ENCODE measurements around the gene STAP1. TPM values are rescaled to one million over a fixed set of nuclear protein-coding genes. Genes with fewer than 3 reads are reported as not detected.

STAP1 gene
- total and polyA plus RNA-seq, 8 donors, result 0.37 to 1.3 (median 1.1) TPM; not detected in 3

DNA sequence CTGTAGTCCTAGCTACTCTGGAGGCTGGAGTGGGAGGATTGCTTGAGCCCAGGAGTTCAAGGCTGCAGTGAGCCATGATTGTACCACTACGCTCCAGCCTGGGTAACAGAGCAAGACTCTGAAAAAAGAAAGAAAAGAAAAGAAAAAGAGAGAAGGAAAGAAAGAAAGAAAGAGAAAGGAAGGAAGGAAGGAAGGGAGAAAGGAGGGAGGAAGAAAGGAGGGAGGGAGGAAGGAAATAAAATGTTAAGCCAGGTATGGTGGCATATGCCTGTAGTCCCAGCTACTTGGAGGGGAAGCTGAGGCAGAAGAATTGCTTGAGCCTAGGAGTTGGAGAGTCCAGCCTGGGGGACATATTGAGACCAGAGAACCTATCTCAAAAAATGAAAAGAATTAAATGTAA is 12.0 kb downstream of the STAP1 start:
- Histone ChIP-seq H3K4me1 (no peaks in the 10 kb centered on the region), H3K27me3 (no peaks in the 10 kb centered on the region), H3K27ac (no peak overlapping the region), H3K4me3 (no peak overlapping the region), H3K9me3 (no peaks in the 10 kb centered on the region), H3K36me3 (no peaks in the 10 kb centered on the region)
- intact Hi-C loops (cut with DNase I; ENCODE audit: low total_unique reads), result no loop called here
- WGBS, 5 donors, result 94 to 100% (median 96%) methylated on average over 1 of the region's 1 CpG
- no peak for TF ChIP-seq EP300 (IDR thresholded peaks at IDR 0.05)
- no peak for TF ChIP-seq POLR2A (IDR thresholded peaks at IDR 0.05)
- TF ChIP-seq POLR2AphosphoS5 (IDR thresholded peaks at IDR 0.05), result no peak
- DNase-seq, result no peak

DNA sequence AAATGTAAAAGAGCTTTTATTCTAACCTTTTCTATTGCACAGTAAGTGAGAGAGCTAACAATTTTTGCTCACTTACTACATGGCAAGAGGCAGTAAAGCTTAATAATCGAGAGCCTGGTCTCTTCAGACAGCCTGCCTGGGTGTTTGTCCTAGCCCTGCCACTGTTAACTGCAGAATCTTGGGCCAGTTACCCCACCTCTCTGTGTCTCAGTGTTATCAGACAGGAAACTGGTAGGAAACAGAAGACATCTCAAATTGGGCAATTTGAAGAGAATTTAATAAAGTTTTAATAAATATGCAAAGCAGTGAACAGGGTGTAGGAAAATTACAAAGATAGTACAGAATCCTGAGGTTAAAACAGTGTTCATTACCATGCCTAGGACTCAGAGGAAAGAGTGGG is 13.4 kb downstream of the STAP1 start:
- intact Hi-C loops (cut with DNase I; ENCODE audit: low total_unique reads), result no loop called here
- 33 to 68% (median 52%) methylated on average over 1 of the region's 1 CpG for WGBS, 5 donors
- TF ChIP-seq, protein P1, sequence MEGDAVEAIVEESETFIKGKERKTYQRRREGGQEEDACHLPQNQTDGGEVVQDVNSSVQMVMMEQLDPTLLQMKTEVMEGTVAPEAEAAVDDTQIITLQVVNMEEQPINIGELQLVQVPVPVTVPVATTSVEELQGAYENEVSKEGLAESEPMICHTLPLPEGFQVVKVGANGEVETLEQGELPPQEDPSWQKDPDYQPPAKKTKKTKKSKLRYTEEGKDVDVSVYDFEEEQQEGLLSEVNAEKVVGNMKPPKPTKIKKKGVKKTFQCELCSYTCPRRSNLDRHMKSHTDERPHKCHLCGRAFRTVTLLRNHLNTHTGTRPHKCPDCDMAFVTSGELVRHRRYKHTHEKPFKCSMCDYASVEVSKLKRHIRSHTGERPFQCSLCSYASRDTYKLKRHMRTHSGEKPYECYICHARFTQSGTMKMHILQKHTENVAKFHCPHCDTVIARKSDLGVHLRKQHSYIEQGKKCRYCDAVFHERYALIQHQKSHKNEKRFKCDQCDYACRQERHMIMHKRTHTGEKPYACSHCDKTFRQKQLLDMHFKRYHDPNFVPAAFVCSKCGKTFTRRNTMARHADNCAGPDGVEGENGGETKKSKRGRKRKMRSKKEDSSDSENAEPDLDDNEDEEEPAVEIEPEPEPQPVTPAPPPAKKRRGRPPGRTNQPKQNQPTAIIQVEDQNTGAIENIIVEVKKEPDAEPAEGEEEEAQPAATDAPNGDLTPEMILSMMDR (IDR thresholded peaks at IDR 0.05), result no peak
- TF ChIP-seq POLR2AphosphoS5 (IDR thresholded peaks at IDR 0.05) (no peak), EP300 (IDR thresholded peaks at IDR 0.05) (no peak), POLR2A (IDR thresholded peaks at IDR 0.05) (no peak)

DNA sequence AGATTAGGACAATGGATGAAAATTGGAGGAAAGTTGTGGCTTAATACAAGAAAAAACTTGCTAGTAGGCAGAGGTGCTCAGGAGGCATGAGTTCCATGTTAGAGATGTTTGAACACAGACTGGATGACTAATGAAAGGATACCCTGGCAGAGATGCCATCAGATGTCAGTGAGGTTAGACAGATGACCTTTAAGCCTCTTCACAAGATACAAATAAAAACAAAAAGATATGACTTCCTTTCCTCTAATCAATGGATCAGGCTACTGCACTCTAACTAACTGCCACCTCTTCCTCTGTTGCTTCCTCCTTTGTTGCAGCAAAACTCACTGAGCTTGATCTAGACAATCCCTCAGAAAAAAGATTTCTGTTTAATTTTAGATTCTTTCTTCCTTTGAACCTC is 14.7 kb downstream of the STAP1 start:
- Histone ChIP-seq H3K4me3 (no peak overlapping the region), H3K9me3 (no peaks in the 10 kb centered on the region), H3K27ac (no peak overlapping the region), H3K36me3 (no peaks in the 10 kb centered on the region), H3K27me3 (no peaks in the 10 kb centered on the region), H3K4me1 (no peaks in the 10 kb centered on the region)
- DNase-seq, result no peak
- TF ChIP-seq POLR2AphosphoS5 (IDR thresholded peaks at IDR 0.05) (no peak), POLR2A (IDR thresholded peaks at IDR 0.05) (no peak), EP300 (IDR thresholded peaks at IDR 0.05) (no peak)
- TF ChIP-seq, protein P1 (IDR thresholded peaks at IDR 0.05), result no peak
- intact Hi-C loops (cut with DNase I; ENCODE audit: low total_unique reads), result no loop called here

More for the DNA sequence above, 13.4 kb downstream of the STAP1 start:
- Histone ChIP-seq H3K9me3 (no peaks in the 10 kb centered on the region), H3K27ac (no peak overlapping the region), H3K36me3 (no peaks in the 10 kb centered on the region), H3K4me1 (no peaks in the 10 kb centered on the region), H3K27me3 (no peaks in the 10 kb centered on the region), H3K4me3 (no peak overlapping the region)
- no peak for DNase-seq

DNA sequence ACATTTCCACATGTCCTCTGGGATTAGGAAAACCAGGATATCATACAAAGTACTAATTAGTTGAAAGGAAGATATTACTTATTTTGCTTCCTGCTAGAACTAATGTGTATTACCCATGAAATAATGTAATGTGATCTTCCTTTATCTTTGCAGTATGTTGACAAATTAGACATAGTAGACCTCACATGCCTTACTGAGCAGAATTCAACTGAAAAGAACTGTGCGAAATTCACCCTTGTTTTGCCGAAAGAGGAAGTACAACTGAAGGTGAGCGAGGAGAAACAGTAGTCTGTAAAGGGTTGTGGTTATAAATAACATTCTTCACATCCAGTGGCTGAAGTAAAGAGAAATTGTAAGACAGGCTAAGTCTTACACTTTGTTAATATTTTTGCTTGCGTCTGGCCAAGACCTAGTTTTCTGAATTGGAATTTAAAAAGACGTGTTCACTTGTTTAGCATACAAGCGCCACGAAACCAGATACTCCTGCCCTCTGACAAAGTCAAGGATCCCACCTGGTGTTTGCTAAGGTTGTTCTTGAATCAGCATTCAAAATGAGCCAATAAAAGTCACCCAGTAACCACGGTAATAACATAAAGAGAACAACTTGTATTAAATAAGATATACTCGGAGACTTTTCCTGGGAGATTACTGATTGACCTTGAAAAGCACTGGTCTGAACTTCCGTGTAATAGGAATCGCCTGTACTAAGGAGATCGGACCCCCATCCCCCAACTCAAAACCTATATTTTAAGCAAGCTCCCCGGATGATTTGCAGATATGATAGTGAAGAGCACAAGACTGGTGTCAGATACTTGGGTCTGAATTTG is 16.9 kb downstream of the STAP1 start:
- 60 to 71% (median 68%) methylated on average over 13 of the region's 13 CpGs for WGBS, 5 donors
- no peak overlapping the region for H3K27ac ChIP-seq
- no peaks in the 10 kb centered on the region for H3K27me3 ChIP-seq

More for the DNA sequence above, 16.9 kb downstream of the STAP1 start:
- peak in 1 of 2 donors; percentile 44 for DNase-seq
- H3K9me3 ChIP-seq, result no peaks in the 10 kb centered on the region
- no peaks in the 10 kb centered on the region for H3K36me3 ChIP-seq
- H3K4me3 ChIP-seq, result no peak overlapping the region
- H3K4me1 ChIP-seq, result no peaks in the 10 kb centered on the region
- intact Hi-C loops (cut with DNase I; ENCODE audit: low total_unique reads), result no loop called here
- no peak for TF ChIP-seq POLR2AphosphoS5 (IDR thresholded peaks at IDR 0.05)
- no peak for TF ChIP-seq EP300 (IDR thresholded peaks at IDR 0.05)
- no peak for TF ChIP-seq POLR2A (IDR thresholded peaks at IDR 0.05)
- TF ChIP-seq, protein P1 (IDR thresholded peaks at IDR 0.05), result no peak

All from stomach (tissue), 9 donors.